B cell (primary cell): ENCODE data around the gene CCDC83. TPM values are rescaled to one million over a fixed set of nuclear protein-coding genes. Genes with fewer than 3 reads are reported as not detected.

ENCODE experiments used
- ATAC-seq: fragments of 200-7000 bp; cut with Tn5 transposase; one replicate; pipeline ENCODE4 v1.10.0; 2021; ENCODE audit warnings: low read depth, mild to moderate bottlenecking, moderate number of reproducible peaks, moderate library complexity
- CTCF ChIA-PET: fragments of 350-600 bp; sonication (Branson Sonifier 250); formaldehyde crosslinking; loops from one replicate; lab custom pipeline; 2021; ENCODE audit warnings: antibody characterized with exemption, inconsistent platforms; lab: Charles Lee
- POLR2A ChIA-PET: fragments of 350-600 bp; sonication (Branson Sonifier 250); formaldehyde crosslinking; loops from one replicate; lab custom pipeline; 2021; ENCODE audit warnings: antibody characterized with exemption; lab: Charles Lee
- DNase-seq: peaks from one replicate; pipeline ENCODE4 v3.0.0; 2013
- H2AFZ ChIP-seq: 2 replicates; pipeline ENCODE4 v1.6.1; 2012; ENCODE audit warnings: mild to moderate bottlenecking, low read depth, low read length; ENCODE audit not compliant: insufficient read depth, poor library complexity, severe bottlenecking
- H3K27ac ChIP-seq, 2 donors: 1 replicate in 1 of 2; 2 replicates in 1 of 2; pipeline ENCODE4 v1.5.1; 2012 to 2013; ENCODE audit warnings: low read length in 2 of 2, mild to moderate bottlenecking in 2 of 2, moderate library complexity in 1 of 2
- H3K27me3 ChIP-seq, 4 experiments: fragments of 200-600 bp in 1 of 4; sonication (generic) in 1 of 4; replicated peaks in 1 of 4; 1 replicate in 2 of 4; 2 replicates in 2 of 4; pipeline versions ENCODE4 v1.6.1 to v1.7.0; 2013 to 2016; ENCODE audit warnings: low read length in 3 of 4, mild to moderate bottlenecking in 2 of 4, mixed read lengths in 1 of 4, moderate library complexity in 1 of 4; ENCODE audit not compliant: insufficient read depth in 4 of 4, control insufficient read depth in 3 of 4; ENCODE audit errors: control extremely low read depth in 1 of 4
- H3K36me3 ChIP-seq, 2 experiments: replicated peaks in 1 of 2; 1 replicate in 1 of 2; 2 replicates in 1 of 2; pipeline versions ENCODE4 v1.6.1 to v1.7.1; 2013; ENCODE audit warnings: low read length in 1 of 2; ENCODE audit not compliant: insufficient read depth in 2 of 2, control insufficient read depth in 1 of 2; ENCODE audit errors: control extremely low read depth in 1 of 2, extremely low read depth in 1 of 2
- H3K4me1 ChIP-seq, 2 donors: fragments of 200-600 bp in 1 of 2; sonication (generic) in 1 of 2; 1 replicate in 1 of 2; 2 replicates in 1 of 2; pipeline versions ENCODE4 v1.5.1 to v1.6.1; 2013 to 2017; ENCODE audit warnings: low read length in 2 of 2; ENCODE audit not compliant: control insufficient read depth in 2 of 2, insufficient read depth in 2 of 2
- H3K4me2 ChIP-seq: replicated peaks from 2 replicates; pipeline ENCODE3; 2012; ENCODE audit warnings: mild to moderate bottlenecking, low read depth, low read length; ENCODE audit not compliant: poor library complexity, severe bottlenecking
- H3K4me3 ChIP-seq, 5 experiments: fragments of 200-600 bp in 1 of 5; sonication (generic) in 1 of 5; 1 replicate in 3 of 5; 2 replicates in 2 of 5; pipeline versions ENCODE4 v1.5.1 to v1.7.0; 2011 to 2016; ENCODE audit warnings: low read length in 4 of 5, mild to moderate bottlenecking in 4 of 5, low read depth in 2 of 5, control low read depth in 1 of 5, moderate library complexity in 1 of 5; ENCODE audit not compliant: insufficient read depth in 1 of 5; ENCODE audit errors: control extremely low read depth in 1 of 5, extremely low read depth in 1 of 5
- H3K79me2 ChIP-seq: fragments of 200-600 bp; sonication (generic); one replicate; pipeline ENCODE4 v1.6.0; 2016; ENCODE audit warnings: low read length; ENCODE audit not compliant: control insufficient read depth, insufficient read depth
- H3K9ac ChIP-seq: fragments of 200-600 bp; sonication (generic); 2 replicates; pipeline ENCODE4 v1.6.1; 2017; ENCODE audit warnings: mild to moderate bottlenecking, low read length, moderate library complexity
- H3K9me3 ChIP-seq, 3 donors: one replicate each; pipeline versions ENCODE4 v1.6.1 to v1.7.1; 2013; ENCODE audit warnings: low read length in 2 of 3; ENCODE audit not compliant: control insufficient read depth in 2 of 3, insufficient read depth in 1 of 3; ENCODE audit errors: control extremely low read depth in 1 of 3
- H4K20me1 ChIP-seq: 2 replicates; pipeline ENCODE4 v1.6.0; 2012; ENCODE audit warnings: mild to moderate bottlenecking, low read length; ENCODE audit not compliant: insufficient read depth, control insufficient read depth, poor library complexity, severe bottlenecking
- H3K27ac Mint-ChIP-seq: one replicate; pipeline ENCODE4 v1.8.0; 2021; ENCODE audit warnings: mixed read lengths
- H3K27me3 Mint-ChIP-seq: one replicate; pipeline ENCODE4 v1.8.0; 2021; ENCODE audit warnings: mixed read lengths
- H3K4me1 Mint-ChIP-seq: one replicate; pipeline ENCODE4 v1.8.0; 2021; ENCODE audit warnings: mixed read lengths
- H3K4me3 Mint-ChIP-seq: one replicate; pipeline ENCODE4 v1.8.0; 2021; ENCODE audit warnings: mixed read lengths
- H3K9me3 Mint-ChIP-seq: one replicate; pipeline ENCODE4 v1.8.0; 2022; ENCODE audit warnings: mixed read lengths; ENCODE audit not compliant: insufficient read depth
- EZH2 ChIP-seq: IDR thresholded peaks from 2 replicates; pipeline ENCODE4 v1.6.1; 2012; ENCODE audit warnings: borderline replicate concordance, low read depth, mild to moderate bottlenecking, moderate library complexity, low read length; ENCODE audit not compliant: insufficient read depth, poor library complexity, severe bottlenecking
- WGBS: methylation state at CpG from one replicate; pipeline ENCODE4 v1.1.5; 2013; ENCODE audit warnings: missing lambda C conversion rate; ENCODE audit not compliant: insufficient coverage; 5-methylcytosine and 5-hydroxymethylcytosine counted together
- intact Hi-C: fragments of 100-400 bp; cut with micrococcal nuclease; formaldehyde crosslinking; loops from one replicate; pipeline ENCODE4 v1.10.0; 2022
- polyA plus RNA-seq: library from polyadenylated mRNA; depleted of rRNA; stranded (reverse); fragments of >200 nt; gene quantifications from 2 replicates; pipeline ENCODE4 v1.2.3, GENCODE V29; 2012
- total RNA-seq, 2 donors: library from RNA; stranded (reverse); fragments of 120-200 nt in 1 of 2; gene quantifications; 1 replicate in 1 of 2; 2 replicates in 1 of 2; pipeline versions ENCODE4 v1.2.3 to v1.2.4, GENCODE V29; 2013 to 2022
- TF ChIP-seq, protein P1 (sequence below): fragments of 200-600 bp; IDR thresholded peaks from one replicate; pipeline ENCODE4 v1.8.0; 2022; ENCODE audit warnings: antibody characterized with exemption, mild to moderate bottlenecking

The CCDC83 gene
- total and polyA plus RNA-seq, 2 donors (not counting 1 experiment from before 2014, with no cell fraction given), result not detected

DNA sequence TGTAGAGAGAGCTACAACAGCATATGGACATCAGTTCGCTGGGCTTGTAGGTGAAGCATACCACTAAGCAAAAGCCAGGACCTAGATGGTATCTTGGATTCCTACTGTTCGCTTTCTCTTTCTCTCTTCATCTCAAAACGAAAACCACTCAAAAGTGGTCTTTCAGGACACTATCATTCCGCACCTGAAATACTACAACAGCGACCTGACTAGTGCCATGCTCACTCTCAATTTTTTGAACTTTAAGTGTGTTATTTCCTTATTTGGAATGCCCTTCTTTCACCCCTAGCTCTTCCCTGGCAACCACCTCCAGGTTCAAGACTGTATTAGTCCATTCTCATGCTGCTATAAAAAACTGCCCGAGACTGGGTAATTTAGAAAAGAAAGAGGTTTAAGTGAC is 59.2 kb downstream of the CCDC83 start:
- no peaks in the 10 kb centered on the region for H3K79me2 ChIP-seq
- H3K27me3 Mint-ChIP-seq, result peaks cover 5% of the 10 kb centered on the region
- no peaks in the 10 kb centered on the region for H3K36me3 ChIP-seq
- H3K9me3 ChIP-seq, result peaks cover 0 to 4% (median 0%) of the 10 kb centered on the region in 3 donors
- no peak overlapping the region for H3K27ac ChIP-seq
- no peak overlapping the region for H3K4me3 Mint-ChIP-seq
- no peaks in the 10 kb centered on the region for H3K27me3 ChIP-seq
- TF ChIP-seq EZH2, result no peak
- TF ChIP-seq, protein P1, sequence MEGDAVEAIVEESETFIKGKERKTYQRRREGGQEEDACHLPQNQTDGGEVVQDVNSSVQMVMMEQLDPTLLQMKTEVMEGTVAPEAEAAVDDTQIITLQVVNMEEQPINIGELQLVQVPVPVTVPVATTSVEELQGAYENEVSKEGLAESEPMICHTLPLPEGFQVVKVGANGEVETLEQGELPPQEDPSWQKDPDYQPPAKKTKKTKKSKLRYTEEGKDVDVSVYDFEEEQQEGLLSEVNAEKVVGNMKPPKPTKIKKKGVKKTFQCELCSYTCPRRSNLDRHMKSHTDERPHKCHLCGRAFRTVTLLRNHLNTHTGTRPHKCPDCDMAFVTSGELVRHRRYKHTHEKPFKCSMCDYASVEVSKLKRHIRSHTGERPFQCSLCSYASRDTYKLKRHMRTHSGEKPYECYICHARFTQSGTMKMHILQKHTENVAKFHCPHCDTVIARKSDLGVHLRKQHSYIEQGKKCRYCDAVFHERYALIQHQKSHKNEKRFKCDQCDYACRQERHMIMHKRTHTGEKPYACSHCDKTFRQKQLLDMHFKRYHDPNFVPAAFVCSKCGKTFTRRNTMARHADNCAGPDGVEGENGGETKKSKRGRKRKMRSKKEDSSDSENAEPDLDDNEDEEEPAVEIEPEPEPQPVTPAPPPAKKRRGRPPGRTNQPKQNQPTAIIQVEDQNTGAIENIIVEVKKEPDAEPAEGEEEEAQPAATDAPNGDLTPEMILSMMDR, result no peak
- WGBS, result 96% methylated on average over 4 of the region's 6 CpGs
- ChIA-PET CTCF (interaction anchor here (0.5 kb wide), 1 partner anchor 13 kb away, joined by 5 read pairs; no protein-coding TSS in a partner anchor), POLR2A (no interaction called here)
- H3K4me1 Mint-ChIP-seq, result no peaks in the 10 kb centered on the region
- no peaks in the 10 kb centered on the region for H4K20me1 ChIP-seq
- DNase-seq (no peak), ATAC-seq (no peak)
- H3K27ac Mint-ChIP-seq, result no peak overlapping the region
- no peak overlapping the region for H3K4me2 ChIP-seq
- H3K9me3 Mint-ChIP-seq, result no peaks in the 10 kb centered on the region
- no peak overlapping the region for H3K9ac ChIP-seq
- no peaks in the 10 kb centered on the region for H3K4me1 ChIP-seq
- intact Hi-C loops, result no loop called here
- H3K4me3 ChIP-seq, result no peak overlapping the region
- H2AFZ ChIP-seq, result no peak overlapping the region

- Histone ChIP-seq H3K4me3 (no peak overlapping the region), H3K36me3 (no peaks in the 10 kb centered on the region), H3K27ac (no peak overlapping the region), H3K27me3 (peaks cover 0 to 5% (median 0%) of the 10 kb centered on the region in 4 experiments), H3K79me2 (no peaks in the 10 kb centered on the region), H3K4me1 (no peaks in the 10 kb centered on the region), H2AFZ (no peak overlapping the region), H3K4me2 (no peak overlapping the region), H3K9ac (no peak overlapping the region), H3K9me3 (peaks cover 0 to 4% (median 0%) of the 10 kb centered on the region in 3 donors), H4K20me1 (no peaks in the 10 kb centered on the region)
- TF ChIP-seq EZH2, result no peak
- TF ChIP-seq, protein P1, result no peak
- Mint-ChIP-seq H3K4me3 (no peak overlapping the region), H3K27me3 (peaks cover 16% of the 10 kb centered on the region), H3K27ac (no peak overlapping the region), H3K9me3 (no peaks in the 10 kb centered on the region), H3K4me1 (no peaks in the 10 kb centered on the region)
- no peak for DNase-seq
- no CpG with 5 or more reads among the region's 4 CpGs for WGBS
- ChIA-PET POLR2A (no interaction called here), CTCF (no interaction called here)
- intact Hi-C loops, result no loop called here
- no peak for ATAC-seq
Observed at GRCh38 chr11:85918910-85919794, 64.0 kb downstream of the CCDC83 start.
